Liver (tissue), 10 donors: ENCODE data around the gene PDXK. TPM values are rescaled to one million over a fixed set of nuclear protein-coding genes. Genes with fewer than 3 reads are reported as not detected.

ENCODE experiments used
- DNase-seq: peaks from one replicate; pipeline ENCODE4 v3.0.0-alpha.2; 2017; ENCODE audit warnings: low spot score
- H3K27ac ChIP-seq, 2 donors: one replicate each; pipeline ENCODE4 v1.7.0; 2013; ENCODE audit warnings: inconsistent platforms in 2 of 2, low read length in 2 of 2, control low read depth in 1 of 2, low read depth in 1 of 2, mild to moderate bottlenecking in 1 of 2
- H3K27me3 ChIP-seq, 4 donors: one replicate each; pipeline versions ENCODE4 v1.6.1 to v1.7.0; 2013; ENCODE audit warnings: low read length in 3 of 4, inconsistent platforms in 1 of 4, mild to moderate bottlenecking in 1 of 4, moderate library complexity in 1 of 4; ENCODE audit not compliant: control insufficient read depth in 4 of 4, insufficient read depth in 4 of 4
- H3K36me3 ChIP-seq, 4 donors: one replicate each; pipeline versions ENCODE4 v1.6.1 to v1.7.0; 2013; ENCODE audit warnings: low read length in 3 of 4, mild to moderate bottlenecking in 3 of 4, low read depth in 1 of 4, moderate library complexity in 1 of 4; ENCODE audit not compliant: control insufficient read depth in 4 of 4, insufficient read depth in 3 of 4
- H3K4me1 ChIP-seq, 4 donors: one replicate each; pipeline versions ENCODE4 v1.6.1 to v1.7.0; 2013; ENCODE audit warnings: low read length in 3 of 4, mild to moderate bottlenecking in 3 of 4, moderate library complexity in 1 of 4; ENCODE audit not compliant: control insufficient read depth in 4 of 4, insufficient read depth in 4 of 4
- H3K4me3 ChIP-seq, 3 donors: one replicate each; pipeline versions ENCODE4 v1.6.1 to v1.7.0; 2013; ENCODE audit warnings: low read length in 3 of 3, control low read depth in 1 of 3, low read depth in 1 of 3, mild to moderate bottlenecking in 1 of 3
- H3K9ac ChIP-seq, 2 donors: one replicate each; pipeline ENCODE4 v1.7.0; 2013; ENCODE audit warnings: low read length in 2 of 2, mild to moderate bottlenecking in 2 of 2, moderate library complexity in 2 of 2, control low read depth in 1 of 2, low read depth in 1 of 2
- H3K9me3 ChIP-seq, 4 donors: one replicate each; pipeline versions ENCODE4 v1.6.1 to v1.7.0; 2013; ENCODE audit warnings: low read length in 3 of 4; ENCODE audit not compliant: control insufficient read depth in 4 of 4
- ATF3 ChIP-seq: IDR thresholded peaks from 2 replicates; pipeline ENCODE4 v1.6.1; 2016; ENCODE audit warnings: antibody characterized with exemption
- EGR1 ChIP-seq, 2 donors: IDR thresholded peaks; 2 replicates each; pipeline ENCODE4 v1.6.1; 2016 to 2018; ENCODE audit warnings: antibody characterized with exemption in 2 of 2, low read depth in 2 of 2
- FOXA1 ChIP-seq: IDR thresholded peaks from 2 replicates; pipeline ENCODE4 v1.6.1; 2016; ENCODE audit warnings: antibody characterized with exemption
- FOXA2 ChIP-seq: IDR thresholded peaks from 2 replicates; pipeline ENCODE4 v1.6.1; 2016; ENCODE audit warnings: antibody characterized with exemption
- GABPA ChIP-seq, 2 donors: IDR thresholded peaks in 1 of 2; conservative IDR thresholded peaks in 1 of 2; 2 replicates each; pipeline ENCODE4 v1.6.1; 2016; ENCODE audit warnings: antibody characterized with exemption in 2 of 2, mild to moderate bottlenecking in 1 of 2, moderate library complexity in 1 of 2
- HNF4A ChIP-seq, 2 donors: conservative IDR thresholded peaks; 2 replicates each; pipeline ENCODE4 v1.6.1; 2016; ENCODE audit warnings: antibody characterized with exemption in 2 of 2, mild to moderate bottlenecking in 2 of 2
- HNF4G ChIP-seq: IDR thresholded peaks from 2 replicates; pipeline ENCODE4 v1.6.1; 2016; ENCODE audit warnings: antibody characterized with exemption
- NR2F2 ChIP-seq: IDR thresholded peaks from 2 replicates; pipeline ENCODE4 v1.6.1; 2016; ENCODE audit warnings: antibody characterized with exemption
- RAD21 ChIP-seq, 2 donors: IDR thresholded peaks; 2 replicates each; pipeline ENCODE4 v1.6.1; 2016; ENCODE audit warnings: antibody characterized with exemption in 2 of 2, mild to moderate bottlenecking in 2 of 2
- SP1 ChIP-seq: IDR thresholded peaks from 2 replicates; pipeline ENCODE4 v1.6.1; 2018; ENCODE audit warnings: antibody characterized with exemption, mild to moderate bottlenecking
- YY1 ChIP-seq: IDR thresholded peaks from 2 replicates; pipeline ENCODE4 v1.6.1; 2016; ENCODE audit warnings: antibody characterized with exemption, mild to moderate bottlenecking
- WGBS: extraction: QIAGEN DNeasy Blood & Tissue Kit; methylation state at CpG from one replicate; pipeline ENCODE4 v1.1.7; 2013; 5-methylcytosine and 5-hydroxymethylcytosine counted together
- polyA plus RNA-seq, 2 donors: library from polyadenylated mRNA; stranded (reverse) in 1 of 2; unstranded in 1 of 2; fragments of 200-250 nt in 1 of 2; fragments of >200 nt in 1 of 2; fragmentation: Nextera tagmentation in 1 of 2; extraction: Ambion mirVana in 1 of 2; gene quantifications; one replicate each; pipeline versions ENCODE4 v1.2.1 to v1.2.3, GENCODE V29; 2013 to 2015
- small RNA-seq: library from RNA; depleted of rRNA; stranded (forward); fragments of <200 nt; gene quantifications from one replicate; pipeline ENCODE3, GENCODE V24; 2014
- total RNA-seq, 2 donors: library from RNA; depleted of rRNA; stranded (reverse); fragments of >200 nt; gene quantifications; one replicate each; pipeline ENCODE4 v1.2.3, GENCODE V29; 2014
- donor health status: healthy.
- donor health status: healthy.
- donor health status: healthy.
- donor health status: healthy.
- donor health status: healthy.

Gene PDXK
- total and polyA plus RNA-seq, 4 donors = 20.5 to 104 (median 34.9) TPM

DNA sequence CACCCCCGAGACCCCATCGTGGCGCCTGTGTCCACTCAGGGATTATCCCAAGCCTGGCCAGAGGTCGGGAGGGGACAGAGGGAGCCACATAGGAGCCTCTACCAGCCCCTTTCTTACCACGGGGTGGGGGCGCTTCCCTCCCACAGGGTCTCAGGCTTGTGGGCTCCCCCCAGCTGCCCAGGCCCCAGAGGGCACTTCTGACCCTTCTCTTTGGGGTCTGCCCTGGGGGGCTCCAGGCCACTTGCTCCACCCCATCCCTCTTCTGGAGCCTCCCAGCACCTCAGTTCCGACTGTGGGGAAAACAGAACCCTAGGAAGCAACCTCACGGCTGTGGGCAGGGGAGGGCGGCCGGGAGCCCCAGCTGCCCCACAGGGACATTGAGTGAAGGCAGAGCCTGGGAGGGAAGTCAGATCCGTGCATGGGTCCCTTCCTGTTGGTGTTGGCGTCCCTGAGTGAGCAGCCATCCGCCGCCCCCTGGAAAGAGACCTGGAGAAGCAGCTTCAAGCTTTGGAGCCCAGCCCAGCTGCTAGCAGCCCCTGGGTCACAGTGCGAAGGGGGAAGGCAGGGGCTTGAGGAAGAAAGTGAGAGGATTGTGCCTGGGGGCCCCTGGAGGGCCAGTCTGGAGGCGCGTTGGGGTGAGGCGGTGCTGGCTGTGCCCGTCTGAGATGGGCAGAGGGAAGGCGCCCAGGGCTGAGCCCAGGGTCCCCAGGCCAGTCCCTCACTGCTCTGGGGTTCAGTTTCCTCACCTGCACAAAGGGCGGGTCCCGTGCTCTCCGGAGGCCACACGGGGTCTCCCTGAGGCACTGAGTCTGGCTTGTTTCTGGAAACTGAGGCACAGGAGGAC is 92.6 kb downstream of the PDXK start:
- Histone ChIP-seq H3K36me3 (no peaks in the 10 kb centered on the region), H3K27ac (no peak overlapping the region), H3K4me1 (peaks cover 12 to 52% (median 34%) of the 10 kb centered on the region in 4 donors), H3K9me3 (no peaks in the 10 kb centered on the region), H3K27me3 (no peaks in the 10 kb centered on the region), H3K9ac (no peak overlapping the region), H3K4me3 (no peak overlapping the region)
- no peak for DNase-seq
- TF ChIP-seq YY1 = no peak
- no peak for TF ChIP-seq GABPA (IDR thresholded peaks at IDR 0.05 in 1 of 2, conservative IDR thresholded peaks at IDR 0.05 in 1 of 2)
- no peak for TF ChIP-seq NR2F2
- TF ChIP-seq FOXA1 = no peak
- TF ChIP-seq EGR1 (IDR thresholded peaks at IDR 0.05; ENCODE audit: low read depth in 2 of 2) = no peak
- no peak for TF ChIP-seq RAD21 (IDR thresholded peaks at IDR 0.05)
- TF ChIP-seq ATF3 = no peak
- TF ChIP-seq FOXA2 = no peak
- no peak for TF ChIP-seq HNF4G
- TF ChIP-seq HNF4A (conservative IDR thresholded peaks at IDR 0.05) = no peak
- TF ChIP-seq SP1 = no peak
- 74% methylated on average over 24 of the region's 24 CpGs for WGBS

Small RNA genes lying within 50 kb of the gene (small RNA-seq; reads per million reads assigned to genes)
- gene AP001052.1 = not detected

Other genes starting within 250 kb of the PDXK start
- under 1 TPM; 0.14 to 0.33 TPM for gene HSF2BP, start 59.6 kb upstream of the PDXK start, total RNA-seq
- under 1 TPM in 1 of 2 donors, not detected in 1; 0.16 TPM for gene HSF2BP, start 59.6 kb upstream of the PDXK start, polyA plus RNA-seq
- gene RRP1B, start 59.6 kb upstream of the PDXK start, total RNA-seq = 10 to 100 TPM in 1 of 2 donors, 1 to 10 TPM in 1; 9.2 to 12.6 TPM
- gene RRP1B, start 59.6 kb upstream of the PDXK start, polyA plus RNA-seq = 1 to 10 TPM; 7.3 to 7.6 TPM
- 1 to 10 TPM; 3.8 to 7.7 TPM for gene CSTB, start 57.2 kb downstream of the PDXK start, total RNA-seq
- gene CSTB, start 57.2 kb downstream of the PDXK start, polyA plus RNA-seq = 10 to 100 TPM; 59.8 to 62.4 TPM
- gene RRP1, start 70.4 kb downstream of the PDXK start, total RNA-seq = 10 to 100 TPM in 1 of 2 donors, 1 to 10 TPM in 1; 5.4 to 15.0 TPM
- 1 to 10 TPM; 7.4 to 8.0 TPM for gene RRP1, start 70.4 kb downstream of the PDXK start, polyA plus RNA-seq
- gene AGPAT3, start 146.1 kb downstream of the PDXK start, total RNA-seq = 100 to 1,000 TPM in 1 of 2 donors, 10 to 100 TPM in 1; 60.7 to 148 TPM
- 10 to 100 TPM; 32.3 to 58.9 TPM for gene AGPAT3, start 146.1 kb downstream of the PDXK start, polyA plus RNA-seq